Uterus (tissue), 4 donors: Measurements from ENCODE around the gene NOLC1. TPM values are rescaled to one million over a fixed set of nuclear protein-coding genes. Genes with fewer than 3 reads are reported as not detected.

Experiments used
- DNase-seq, 2 donors: peaks; one replicate each; pipeline ENCODE4 v3.0.0-alpha.2; 2019 to 2020
- H3K27ac ChIP-seq, 2 donors: fragments of 200-600 bp; sonication (generic); 1 replicate in 1 of 2; 2 replicates in 1 of 2; pipeline ENCODE4 v1.5.1; 2016 to 2018
- H3K27me3 ChIP-seq, 2 donors: fragments of 200-600 bp; sonication (generic); one replicate each; pipeline ENCODE4 v1.5.1; 2018 to 2019; ENCODE audit warnings: control low read depth in 1 of 2
- H3K36me3 ChIP-seq, 2 donors: fragments of 200-600 bp; sonication (generic); one replicate each; pipeline ENCODE4 v1.5.1; 2019; ENCODE audit warnings: control low read depth in 1 of 2
- H3K4me1 ChIP-seq, 2 donors: fragments of 200-600 bp; sonication (generic); one replicate each; pipeline ENCODE4 v1.5.1; 2018 to 2019; ENCODE audit warnings: control low read depth in 1 of 2
- H3K4me3 ChIP-seq, 2 donors: fragments of 200-600 bp; sonication (generic); 1 replicate in 1 of 2; 2 replicates in 1 of 2; pipeline ENCODE4 v1.5.1; 2018 to 2019; ENCODE audit warnings: mild to moderate bottlenecking in 1 of 2
- H3K9me3 ChIP-seq, 2 donors: fragments of 200-600 bp; sonication (generic); one replicate each; pipeline ENCODE4 v1.5.1; 2019; ENCODE audit warnings: control low read depth in 1 of 2
- POLR2A ChIP-seq, 2 donors: fragments of 450-650 bp; IDR thresholded peaks; one replicate each; pipeline ENCODE4 v1.6.1; 2016; ENCODE audit warnings: antibody characterized with exemption in 2 of 2, mild to moderate bottlenecking in 1 of 2, moderate library complexity in 1 of 2
- intact Hi-C: fragments of 100-400 bp; cut with DNase I; formaldehyde crosslinking; loops from one replicate; pipeline ENCODE4 v1.15.1; 2023; ENCODE audit warnings: low total_unique reads
- total RNA-seq, 4 donors: library from RNA; depleted of rRNA in 3 of 4; stranded (reverse); fragments of >200 nt in 3 of 4; gene quantifications; one replicate each; pipeline versions ENCODE4 v1.1.0 to v1.2.4, GENCODE V29; 2014 to 2023
- TF ChIP-seq, protein P1 (sequence below), 4 experiments: fragments of 200-600 bp in 2 of 4; fragments of 450-650 bp in 2 of 4; sonication (generic) in 2 of 4; IDR thresholded peaks; one replicate each; pipeline ENCODE4 v1.5.1; 2016 to 2019; ENCODE audit warnings: antibody characterized with exemption in 4 of 4, mild to moderate bottlenecking in 2 of 4, moderate library complexity in 1 of 4
- donor health status: DM: yes; HTN: yes; CAD: no.

Gene NOLC1
- total RNA-seq, 4 donors from 2014 or later: 15.4 to 54.0 (median 27.4) TPM

- H3K36me3 ChIP-seq: no peaks in the 10 kb centered on the region
- H3K4me1 ChIP-seq: peaks cover 0 to 8% of the 10 kb centered on the region in 2 donors
- intact Hi-C loops: no loop called here
These were observed 12.7 kb upstream of the NOLC1 start for GRCh38 chr10:102139281-102140110.

GRCh38 chr10:102140218-102140617, 12.0 kb upstream of the NOLC1 start:
- no peaks in the 10 kb centered on the region for H3K9me3 ChIP-seq
- intact Hi-C loops: no loop called here
- TF ChIP-seq, protein P1, sequence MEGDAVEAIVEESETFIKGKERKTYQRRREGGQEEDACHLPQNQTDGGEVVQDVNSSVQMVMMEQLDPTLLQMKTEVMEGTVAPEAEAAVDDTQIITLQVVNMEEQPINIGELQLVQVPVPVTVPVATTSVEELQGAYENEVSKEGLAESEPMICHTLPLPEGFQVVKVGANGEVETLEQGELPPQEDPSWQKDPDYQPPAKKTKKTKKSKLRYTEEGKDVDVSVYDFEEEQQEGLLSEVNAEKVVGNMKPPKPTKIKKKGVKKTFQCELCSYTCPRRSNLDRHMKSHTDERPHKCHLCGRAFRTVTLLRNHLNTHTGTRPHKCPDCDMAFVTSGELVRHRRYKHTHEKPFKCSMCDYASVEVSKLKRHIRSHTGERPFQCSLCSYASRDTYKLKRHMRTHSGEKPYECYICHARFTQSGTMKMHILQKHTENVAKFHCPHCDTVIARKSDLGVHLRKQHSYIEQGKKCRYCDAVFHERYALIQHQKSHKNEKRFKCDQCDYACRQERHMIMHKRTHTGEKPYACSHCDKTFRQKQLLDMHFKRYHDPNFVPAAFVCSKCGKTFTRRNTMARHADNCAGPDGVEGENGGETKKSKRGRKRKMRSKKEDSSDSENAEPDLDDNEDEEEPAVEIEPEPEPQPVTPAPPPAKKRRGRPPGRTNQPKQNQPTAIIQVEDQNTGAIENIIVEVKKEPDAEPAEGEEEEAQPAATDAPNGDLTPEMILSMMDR (IDR thresholded peaks at IDR 0.05): no peak
- no peak for TF ChIP-seq POLR2A (IDR thresholded peaks at IDR 0.05)
- H3K4me1 ChIP-seq: peaks cover 0 to 8% of the 10 kb centered on the region in 2 donors
- no peak overlapping the region for H3K27ac ChIP-seq
- no peaks in the 10 kb centered on the region for H3K36me3 ChIP-seq
- no peak overlapping the region for H3K4me3 ChIP-seq
- H3K27me3 ChIP-seq: no peaks in the 10 kb centered on the region
- no peak for DNase-seq

More at GRCh38 chr10:102139281-102140110, 12.7 kb upstream of the NOLC1 start:
- DNase-seq: no peak
- TF ChIP-seq POLR2A (IDR thresholded peaks at IDR 0.05): no peak
- TF ChIP-seq, protein P1 (IDR thresholded peaks at IDR 0.05): no peak
- H3K4me3 ChIP-seq: no peak overlapping the region
- no peaks in the 10 kb centered on the region for H3K27me3 ChIP-seq
- no peaks in the 10 kb centered on the region for H3K9me3 ChIP-seq
- no peak overlapping the region for H3K27ac ChIP-seq

DNA sequence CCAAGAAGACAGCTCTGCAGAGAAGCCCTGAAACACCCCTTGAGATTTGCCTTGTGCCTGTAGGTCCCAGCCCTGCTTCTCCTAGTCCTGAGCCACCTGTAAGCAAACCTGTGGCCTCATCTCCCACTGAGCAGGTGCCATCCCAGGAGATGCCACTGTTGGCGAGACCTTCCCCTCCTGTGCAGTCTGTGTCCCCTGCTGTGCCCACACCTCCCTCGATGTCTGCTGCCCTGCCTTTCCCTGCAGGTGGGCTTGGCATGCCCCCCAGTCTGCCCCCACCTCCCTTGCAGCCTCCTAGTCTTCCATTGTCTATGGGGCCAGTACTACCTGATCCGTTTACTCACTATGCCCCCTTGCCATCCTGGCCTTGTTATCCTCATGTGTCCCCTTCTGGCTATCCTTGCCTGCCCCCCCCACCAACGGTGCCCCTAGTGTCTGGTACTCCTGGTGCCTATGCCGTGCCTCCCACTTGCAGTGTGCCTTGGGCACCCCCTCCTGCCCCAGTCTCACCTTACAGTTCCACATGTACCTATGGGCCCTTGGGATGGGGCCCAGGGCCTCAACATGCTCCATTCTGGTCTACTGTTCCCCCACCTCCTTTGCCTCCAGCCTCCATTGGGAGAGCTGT, 11.2 kb upstream of the NOLC1 start:
- no peaks in the 10 kb centered on the region for H3K27me3 ChIP-seq
- H3K9me3 ChIP-seq: no peaks in the 10 kb centered on the region
- H3K27ac ChIP-seq: no peak overlapping the region
- H3K4me3 ChIP-seq: no peak overlapping the region
- no peak for TF ChIP-seq POLR2A (IDR thresholded peaks at IDR 0.05)
- TF ChIP-seq, protein P1 (IDR thresholded peaks at IDR 0.05): no peak
- H3K4me1 ChIP-seq: peaks cover 0 to 8% of the 10 kb centered on the region in 2 donors
- DNase-seq: no peak
- H3K36me3 ChIP-seq: no peaks in the 10 kb centered on the region
- intact Hi-C loops: no loop called here

GRCh38 chr10:102141583-102142107, 10.5 kb upstream of the NOLC1 start:
- Histone ChIP-seq H3K36me3 (no peaks in the 10 kb centered on the region), H3K27me3 (no peaks in the 10 kb centered on the region)
- no peak for DNase-seq

More at GRCh38 chr10:102141583-102142107, 10.5 kb upstream of the NOLC1 start:
- peaks cover 0 to 3% of the 10 kb centered on the region in 2 donors for H3K4me1 ChIP-seq
- no peak for TF ChIP-seq POLR2A (IDR thresholded peaks at IDR 0.05)
- TF ChIP-seq, protein P1 (IDR thresholded peaks at IDR 0.05): no peak
- intact Hi-C loops: no loop called here
- H3K27ac ChIP-seq: no peak overlapping the region
- no peaks in the 10 kb centered on the region for H3K9me3 ChIP-seq
- H3K4me3 ChIP-seq: no peak overlapping the region
